Heart right ventricle (tissue), 16 donors: ENCODE data around the gene IQSEC1. TPM values are rescaled to one million over a fixed set of nuclear protein-coding genes. Genes with fewer than 3 reads are reported as not detected.

ENCODE experiments used
- ATAC-seq, 8 donors: fragments of 200-7000 bp; cut with Tn5 transposase; one replicate each; pipeline ENCODE4 v1.9.1; 2020; ENCODE audit warnings: mild to moderate bottlenecking in 8 of 8, moderate library complexity in 8 of 8, moderate number of reproducible peaks in 1 of 8
- DNase-seq, 2 donors: peaks; one replicate each; pipeline ENCODE4 v3.0.0-alpha.2; 2020
- H3K27ac ChIP-seq, 10 donors: fragments of 200-600 bp; sonication (generic) in 2 of 10; one replicate each; pipeline versions ENCODE4 v1.5.0 to v1.8.0; 2020 to 2022; ENCODE audit warnings: mild to moderate bottlenecking in 3 of 10
- H3K27me3 ChIP-seq, 7 donors: fragments of 200-600 bp; one replicate each; pipeline ENCODE4 v1.8.0; 2021 to 2022; ENCODE audit warnings: mild to moderate bottlenecking in 2 of 7
- H3K36me3 ChIP-seq, 9 donors: fragments of 200-600 bp; sonication (generic) in 1 of 9; one replicate each; pipeline versions ENCODE4 v1.5.0 to v1.8.0; 2020 to 2022; ENCODE audit warnings: mild to moderate bottlenecking in 2 of 9
- H3K4me1 ChIP-seq, 9 donors: fragments of 200-600 bp; sonication (generic) in 1 of 9; one replicate each; pipeline versions ENCODE4 v1.5.0 to v1.8.0; 2020 to 2022; ENCODE audit warnings: mild to moderate bottlenecking in 4 of 9
- H3K4me3 ChIP-seq, 10 donors: fragments of 200-600 bp; sonication (generic) in 2 of 10; one replicate each; pipeline versions ENCODE4 v1.5.0 to v1.8.0; 2020 to 2022; ENCODE audit warnings: mild to moderate bottlenecking in 7 of 10, moderate library complexity in 2 of 10
- H3K9me3 ChIP-seq, 11 donors: fragments of 200-600 bp in 10 of 11; sonication (generic) in 2 of 11; one replicate each; pipeline versions ENCODE4 v1.5.0 to v1.8.0; 2013 to 2022; ENCODE audit warnings: mild to moderate bottlenecking in 2 of 11, control low read depth in 1 of 11, moderate library complexity in 1 of 11
- CTCF ChIP-seq, 9 donors: fragments of 200-600 bp; sonication (generic) in 2 of 9; IDR thresholded peaks; one replicate each; pipeline versions ENCODE4 v1.5.0 to v1.8.0; 2021 to 2022; ENCODE audit warnings: antibody characterized with exemption in 9 of 9, mild to moderate bottlenecking in 5 of 9, moderate library complexity in 1 of 9
- WGBS, 2 donors: extraction: QIAGEN DNeasy Blood & Tissue Kit; methylation state at CpG; one replicate each; pipeline ENCODE4 v1.1.7; 2013; ENCODE audit warnings: inconsistent platforms in 1 of 2; 5-methylcytosine and 5-hydroxymethylcytosine counted together
- intact Hi-C, 10 donors: fragments of 100-400 bp; cut with DNase I; formaldehyde crosslinking; loops; one replicate each; pipeline versions ENCODE4 v1.11.1 to v1.14.2; 2022
- polyA plus RNA-seq, 2 donors: library from polyadenylated mRNA; stranded (reverse); fragments of 200-250 nt; gene quantifications; one replicate each; pipeline ENCODE4 v1.2.3, GENCODE V29; 2013
- total RNA-seq, 10 donors: library from RNA; stranded (reverse); fragmentation: NEBNext Ultra II Directional in 3 of 10; extraction: Animal tissue kit (Norgen Biotek cat#: 25700) in 3 of 10; gene quantifications; one replicate each; pipeline versions ENCODE4 v1.2.1 to v1.2.4, GENCODE V29; 2021 to 2023
- donor health status: Arrhythmogenic right ventricular cardiomyopathy.
- donor health status: ischemic (EF 13 %, LVEDD 7.1; RV severe dilation, severe dysfunction).
- donor health status: healthy with polysubstance abuse.
- donor health status: DM: no; HTN: yes; CAD: no.
- donor health status: DM: no; HTN: no; CAD: no.
- donor health status: ischemic (EF 25% LVEDD 6.9; RV normal size, moderate dysfunction).
- donor health status: ischemic (EF 25% LVEDD 5.7; RV mildly dilated, moderate dysfunction).
- donor health status: healthy.
- donor health status: DM: yes; HTN: yes; CAD: no.
- donor health status: Ischemic cardiomyopathy.
- donor health status: ischemic (EF 35%, LVEDD 5.7; RV mildly dilated, moderate dysfunction).
- donor health status: nonischemic (EF 11% LVEDD 7.7; RV severe dilation, severe dysfunction).
- donor health status: DM: yes; HTN: yes; CAD: no.
- donor health status: PGD.
- donor health status: ischemic (EF 29% LVEDD 5.4; RV normal size, mild dysfunction).
- donor health status: nonischemic (EF 23%, LVEDD 6.1; RV moderate dilation, normal function).

IQSEC1 gene
- total and polyA plus RNA-seq, 12 donors: 13.1 to 73.9 (median 60.4) TPM

GRCh38 chr3:13026534-13026933 is 46.7 kb downstream of the IQSEC1 start:
- Histone ChIP-seq H3K27ac (no peak overlapping the region), H3K9me3 (no peaks in the 10 kb centered on the region), H3K4me3 (no peak overlapping the region), H3K36me3 (no peaks in the 10 kb centered on the region), H3K4me1 (peaks cover 6 to 42% (median 23%) of the 10 kb centered on the region in 9 donors), H3K27me3 (no peaks in the 10 kb centered on the region)
- DNase-seq (no peak), ATAC-seq (no peak)
- intact Hi-C loops: no loop called here
- TF ChIP-seq CTCF (IDR thresholded peaks at IDR 0.05): no peak
- WGBS, 2 donors: 77 to 84% methylated on average over 3 of the region's 3 CpGs

- Histone ChIP-seq H3K9me3 (no peaks in the 10 kb centered on the region), H3K4me3 (no peak overlapping the region), H3K36me3 (no peaks in the 10 kb centered on the region), H3K27me3 (no peaks in the 10 kb centered on the region), H3K27ac (no peak overlapping the region), H3K4me1 (peaks cover 6 to 48% (median 29%) of the 10 kb centered on the region in 9 donors)
- 94% methylated on average over 10 of the region's 10 CpGs for WGBS, 2 donors
- no peak for TF ChIP-seq CTCF (IDR thresholded peaks at IDR 0.05)
- ATAC-seq (no peak), DNase-seq (no peak)
- intact Hi-C loops: no loop called here
Observed at GRCh38 chr3:13025778-13026518, 47.3 kb downstream of the IQSEC1 start.

GRCh38 chr3:13025090-13025489 is 48.1 kb downstream of the IQSEC1 start:
- WGBS, 2 donors: 73 to 82% methylated on average over 8 of the region's 8 CpGs
- peak in 1 of 2 donors; percentile 56 for DNase-seq
- peaks cover 11 to 57% (median 38%) of the 10 kb centered on the region in 9 donors for H3K4me1 ChIP-seq

GRCh38 chr3:13024765-13025065 is 48.5 kb downstream of the IQSEC1 start:
- Histone ChIP-seq H3K27me3 (no peaks in the 10 kb centered on the region), H3K4me3 (no peak overlapping the region), H3K27ac (no peak overlapping the region), H3K36me3 (no peaks in the 10 kb centered on the region), H3K4me1 (peaks cover 11 to 61% (median 42%) of the 10 kb centered on the region in 9 donors), H3K9me3 (no peaks in the 10 kb centered on the region)
- no peak for DNase-seq
- intact Hi-C loops: no loop called here
- WGBS, 2 donors: 93 to 94% methylated on average over 2 of the region's 2 CpGs
- no peak for ATAC-seq
- no peak for TF ChIP-seq CTCF (IDR thresholded peaks at IDR 0.05)

More at GRCh38 chr3:13025090-13025489, 48.1 kb downstream of the IQSEC1 start:
- intact Hi-C loops: no loop called here
- H3K36me3 ChIP-seq: no peaks in the 10 kb centered on the region
- no peak overlapping the region for H3K4me3 ChIP-seq
- H3K27ac ChIP-seq: no peak overlapping the region
- no peak for TF ChIP-seq CTCF (IDR thresholded peaks at IDR 0.05)
- H3K9me3 ChIP-seq: no peaks in the 10 kb centered on the region
- H3K27me3 ChIP-seq: no peaks in the 10 kb centered on the region
- ATAC-seq: peak in 3 of 8 donors; percentile 22 to 57 (median 27)
